GM12878 (cell line): ENCODE results near the gene FCN2.

Source experiments
- BRCA1 ChIP-seq: IDR thresholded peaks from 2 replicates; pipeline ENCODE4 v1.6.1; 2011; ENCODE audit warnings: low read depth, low read length, improper control_type of control experiment
- EGR1 ChIP-seq, 2 experiments: IDR thresholded peaks; 1 replicate in 1 of 2; 2 replicates in 1 of 2; pipeline ENCODE4 v1.6.1; 2011 to 2012; ENCODE audit warnings: low read depth in 2 of 2, low read length in 2 of 2, borderline replicate concordance in 1 of 2, mild to moderate bottlenecking in 1 of 2, moderate library complexity in 1 of 2
- NR2C2 ChIP-seq: IDR thresholded peaks from 2 replicates; pipeline ENCODE4 v1.6.1; 2011; ENCODE audit warnings: borderline replicate concordance, low read depth; ENCODE audit not compliant: control insufficient read depth, insufficient read length
- SRF ChIP-seq, 2 experiments: IDR thresholded peaks; 2 replicates each; pipeline ENCODE4 v1.6.1; 2011; ENCODE audit warnings: low read depth in 2 of 2, low read length in 2 of 2, mild to moderate bottlenecking in 1 of 2, moderate library complexity in 1 of 2
- TF ChIP-seq, protein P1 (sequence below): IDR thresholded peaks from 2 replicates; pipeline ENCODE4 v1.6.1; 2012; ENCODE audit warnings: low read depth, low read length, improper control_type of control experiment
- TF ChIP-seq, protein P2 (sequence below): fragments of 450-650 bp; IDR thresholded peaks from 2 replicates; pipeline ENCODE4 v1.6.1; 2017; ENCODE audit warnings: mild to moderate bottlenecking
- TF ChIP-seq, protein P3 (sequence below), 3 experiments: IDR thresholded peaks in 2 of 3; conservative IDR thresholded peaks in 1 of 3; 2 replicates each; pipeline ENCODE4 v1.5.1; 2011; ENCODE audit warnings: low read depth in 3 of 3, low read length in 3 of 3, mild to moderate bottlenecking in 3 of 3, control low read depth in 2 of 3, moderate library complexity in 2 of 3, inconsistent platforms in 1 of 3, mixed read lengths in 1 of 3; ENCODE audit not compliant: control insufficient read depth in 2 of 3, insufficient read depth in 1 of 3; ENCODE audit errors: extremely low read depth in 1 of 3

DNA sequence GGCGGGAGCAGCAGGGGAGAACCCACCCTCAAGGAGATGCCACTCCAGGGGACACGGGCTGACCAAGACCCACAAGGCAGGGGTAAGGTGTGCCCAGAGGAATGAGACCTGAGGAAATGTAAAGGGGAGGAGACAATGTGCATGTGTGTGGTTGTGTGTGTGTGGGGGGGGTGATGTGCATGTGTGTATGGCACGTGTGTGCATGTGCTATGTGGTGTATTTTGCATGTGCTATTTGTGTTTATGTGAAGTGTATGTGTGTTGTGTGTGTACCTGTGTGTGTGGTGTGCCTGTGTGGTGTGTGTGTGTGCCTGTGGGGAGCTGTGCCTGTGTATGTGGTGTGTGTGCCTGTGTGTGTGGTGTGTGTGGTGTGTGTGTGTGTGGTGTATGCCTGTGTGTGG lies 33.5 kb upstream of the FCN2 start:
- TF ChIP-seq, protein P1, sequence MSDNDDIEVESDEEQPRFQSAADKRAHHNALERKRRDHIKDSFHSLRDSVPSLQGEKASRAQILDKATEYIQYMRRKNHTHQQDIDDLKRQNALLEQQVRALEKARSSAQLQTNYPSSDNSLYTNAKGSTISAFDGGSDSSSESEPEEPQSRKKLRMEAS: no peak
- TF ChIP-seq NR2C2: no peak
- TF ChIP-seq, protein P2, sequence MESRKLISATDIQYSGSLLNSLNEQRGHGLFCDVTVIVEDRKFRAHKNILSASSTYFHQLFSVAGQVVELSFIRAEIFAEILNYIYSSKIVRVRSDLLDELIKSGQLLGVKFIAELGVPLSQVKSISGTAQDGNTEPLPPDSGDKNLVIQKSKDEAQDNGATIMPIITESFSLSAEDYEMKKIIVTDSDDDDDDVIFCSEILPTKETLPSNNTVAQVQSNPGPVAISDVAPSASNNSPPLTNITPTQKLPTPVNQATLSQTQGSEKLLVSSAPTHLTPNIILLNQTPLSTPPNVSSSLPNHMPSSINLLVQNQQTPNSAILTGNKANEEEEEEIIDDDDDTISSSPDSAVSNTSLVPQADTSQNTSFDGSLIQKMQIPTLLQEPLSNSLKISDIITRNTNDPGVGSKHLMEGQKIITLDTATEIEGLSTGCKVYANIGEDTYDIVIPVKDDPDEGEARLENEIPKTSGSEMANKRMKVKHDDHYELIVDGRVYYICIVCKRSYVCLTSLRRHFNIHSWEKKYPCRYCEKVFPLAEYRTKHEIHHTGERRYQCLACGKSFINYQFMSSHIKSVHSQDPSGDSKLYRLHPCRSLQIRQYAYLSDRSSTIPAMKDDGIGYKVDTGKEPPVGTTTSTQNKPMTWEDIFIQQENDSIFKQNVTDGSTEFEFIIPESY: no peak
- no peak for TF ChIP-seq SRF (IDR thresholded peaks at IDR 0.05; ENCODE audit: low read depth in 2 of 2, low read length in 2 of 2)
- TF ChIP-seq BRCA1: no peak
- TF ChIP-seq, protein P3, sequence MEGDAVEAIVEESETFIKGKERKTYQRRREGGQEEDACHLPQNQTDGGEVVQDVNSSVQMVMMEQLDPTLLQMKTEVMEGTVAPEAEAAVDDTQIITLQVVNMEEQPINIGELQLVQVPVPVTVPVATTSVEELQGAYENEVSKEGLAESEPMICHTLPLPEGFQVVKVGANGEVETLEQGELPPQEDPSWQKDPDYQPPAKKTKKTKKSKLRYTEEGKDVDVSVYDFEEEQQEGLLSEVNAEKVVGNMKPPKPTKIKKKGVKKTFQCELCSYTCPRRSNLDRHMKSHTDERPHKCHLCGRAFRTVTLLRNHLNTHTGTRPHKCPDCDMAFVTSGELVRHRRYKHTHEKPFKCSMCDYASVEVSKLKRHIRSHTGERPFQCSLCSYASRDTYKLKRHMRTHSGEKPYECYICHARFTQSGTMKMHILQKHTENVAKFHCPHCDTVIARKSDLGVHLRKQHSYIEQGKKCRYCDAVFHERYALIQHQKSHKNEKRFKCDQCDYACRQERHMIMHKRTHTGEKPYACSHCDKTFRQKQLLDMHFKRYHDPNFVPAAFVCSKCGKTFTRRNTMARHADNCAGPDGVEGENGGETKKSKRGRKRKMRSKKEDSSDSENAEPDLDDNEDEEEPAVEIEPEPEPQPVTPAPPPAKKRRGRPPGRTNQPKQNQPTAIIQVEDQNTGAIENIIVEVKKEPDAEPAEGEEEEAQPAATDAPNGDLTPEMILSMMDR (IDR thresholded peaks at IDR 0.05 in 2 of 3, conservative IDR thresholded peaks at IDR 0.05 in 1 of 3; ENCODE audit: control insufficient read depth in 2 of 3, extremely low read depth in 1 of 3, insufficient read depth in 1 of 3, low read depth in 3 of 3, low read length in 3 of 3): no peak
- no peak for TF ChIP-seq EGR1 (IDR thresholded peaks at IDR 0.05; ENCODE audit: borderline replicate concordance in 1 of 2, low read depth in 2 of 2, low read length in 2 of 2)
